SK-N-SH (cell line): ENCODE data around the gene NCOA4.
"Not testable (repeated sequence)": the region's sequence is repeated elsewhere in the genome, so short reads cannot be mapped to it uniquely, and the experiment has no call there.

Experiments used
- CTCF ChIP-seq: fragments of 200-600 bp; sonication (generic); IDR thresholded peaks from 2 replicates; pipeline ENCODE4 v1.6.1; 2017; ENCODE audit warnings: antibody characterized with exemption, mild to moderate bottlenecking, moderate library complexity
- ELF1 ChIP-seq: IDR thresholded peaks from 2 replicates; pipeline ENCODE4 v1.4.0; 2012
- FOSL2 ChIP-seq: IDR thresholded peaks from 2 replicates; pipeline ENCODE4 v1.4.0; 2012; ENCODE audit warnings: low read depth, mild to moderate bottlenecking, moderate library complexity, borderline replicate concordance
- POLR2AphosphoS5 ChIP-seq: IDR thresholded peaks from 2 replicates; pipeline ENCODE4 v1.6.1; 2012; ENCODE audit warnings: low read depth, low read length
- YY1 ChIP-seq: IDR thresholded peaks from 2 replicates; pipeline ENCODE4 v1.4.0; 2012; ENCODE audit warnings: low read depth, mild to moderate bottlenecking
- TF ChIP-seq, protein P1 (sequence below): IDR thresholded peaks from 2 replicates; pipeline ENCODE4 v1.4.0; 2012; ENCODE audit warnings: low read depth, borderline replicate concordance

- TF ChIP-seq, protein P1, sequence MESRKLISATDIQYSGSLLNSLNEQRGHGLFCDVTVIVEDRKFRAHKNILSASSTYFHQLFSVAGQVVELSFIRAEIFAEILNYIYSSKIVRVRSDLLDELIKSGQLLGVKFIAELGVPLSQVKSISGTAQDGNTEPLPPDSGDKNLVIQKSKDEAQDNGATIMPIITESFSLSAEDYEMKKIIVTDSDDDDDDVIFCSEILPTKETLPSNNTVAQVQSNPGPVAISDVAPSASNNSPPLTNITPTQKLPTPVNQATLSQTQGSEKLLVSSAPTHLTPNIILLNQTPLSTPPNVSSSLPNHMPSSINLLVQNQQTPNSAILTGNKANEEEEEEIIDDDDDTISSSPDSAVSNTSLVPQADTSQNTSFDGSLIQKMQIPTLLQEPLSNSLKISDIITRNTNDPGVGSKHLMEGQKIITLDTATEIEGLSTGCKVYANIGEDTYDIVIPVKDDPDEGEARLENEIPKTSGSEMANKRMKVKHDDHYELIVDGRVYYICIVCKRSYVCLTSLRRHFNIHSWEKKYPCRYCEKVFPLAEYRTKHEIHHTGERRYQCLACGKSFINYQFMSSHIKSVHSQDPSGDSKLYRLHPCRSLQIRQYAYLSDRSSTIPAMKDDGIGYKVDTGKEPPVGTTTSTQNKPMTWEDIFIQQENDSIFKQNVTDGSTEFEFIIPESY = not testable (repeated sequence)
- TF ChIP-seq ELF1, FOSL2, CTCF, POLR2AphosphoS5, YY1: not testable (repeated sequence)
Observed at GRCh38 chr10:45978554-45978953, 51.9 kb downstream of the NCOA4 start.
